ENCODE results near the gene CCN2. TPM values are rescaled to one million over a fixed set of nuclear protein-coding genes. Genes with fewer than 3 reads are reported as not detected.
A peak's percentile ranks its signal among the peaks of the same experiment; 100 is the strongest.
"Not testable (repeated sequence)": the region's sequence is repeated elsewhere in the genome, so short reads cannot be mapped to it uniquely, and the experiment has no call there.

Gene CCN2
- total RNA-seq, 1 experiment from 2014 or later, result 82.6 TPM

- DNase-seq (ENCODE audit: low read depth), result peak; percentile 43
Measured at GRCh38 chr6:131946404-131946991, 4.7 kb downstream of the CCN2 start.

GRCh38 chr6:131945971-131946370 lies 5.2 kb downstream of the CCN2 start:
- DNase-seq (ENCODE audit: low read depth), result no peak

GRCh38 chr6:131937703-131938631 lies 13.2 kb downstream of the CCN2 start:
- DNase-seq (ENCODE audit: low read depth), result no peak

- DNase-seq (ENCODE audit: low read depth), result no peak
Measured at GRCh38 chr6:131937226-131937625, 13.9 kb downstream of the CCN2 start.

- no peak for DNase-seq (ENCODE audit: low read depth)
Measured at GRCh38 chr6:131936156-131936555, 15.0 kb downstream of the CCN2 start.

- DNase-seq (ENCODE audit: low read depth), result no peak
Measured at GRCh38 chr6:131931063-131931750, 20.0 kb downstream of the CCN2 start.

GRCh38 chr6:131929976-131930375 lies 21.2 kb downstream of the CCN2 start:
- no peak for DNase-seq (ENCODE audit: low read depth)

- DNase-seq (ENCODE audit: low read depth), result no peak
Measured at GRCh38 chr6:131929264-131929663, 21.9 kb downstream of the CCN2 start.

GRCh38 chr6:131924881-131925474 lies 26.2 kb downstream of the CCN2 start:
- DNase-seq (ENCODE audit: low read depth), result peak; percentile 44

- DNase-seq (ENCODE audit: low read depth), result peak; percentile 71
Measured at GRCh38 chr6:131923356-131923755, 27.8 kb downstream of the CCN2 start.

GRCh38 chr6:131920656-131921055 lies 30.5 kb downstream of the CCN2 start:
- no peak for DNase-seq (ENCODE audit: low read depth)

GRCh38 chr6:131918650-131919355 lies 32.4 kb downstream of the CCN2 start:
- DNase-seq (ENCODE audit: low read depth), result no peak

- no peak for DNase-seq (ENCODE audit: low read depth)
Measured at GRCh38 chr6:131917763-131918649, 33.2 kb downstream of the CCN2 start.

GRCh38 chr6:131917318-131917717 lies 33.9 kb downstream of the CCN2 start:
- DNase-seq (ENCODE audit: low read depth), result no peak

- no peak for DNase-seq (ENCODE audit: low read depth)
Measured at GRCh38 chr6:131916847-131917246, 34.3 kb downstream of the CCN2 start.

GRCh38 chr6:131916091-131916796 lies 34.9 kb downstream of the CCN2 start:
- not testable (repeated sequence) for DNase-seq (ENCODE audit: low read depth)

- peak; percentile 71 for DNase-seq (ENCODE audit: low read depth)
Measured at GRCh38 chr6:131914967-131915751, 36.0 kb downstream of the CCN2 start.

GRCh38 chr6:131914234-131914633 lies 36.9 kb downstream of the CCN2 start:
- peak; percentile 29 for DNase-seq (ENCODE audit: low read depth)

GRCh38 chr6:131911951-131912350 lies 39.2 kb downstream of the CCN2 start:
- DNase-seq (ENCODE audit: low read depth), result no peak

Measured in Daoy (cell line).